SK-N-MC (cell line): ENCODE data around the gene PPP2R2C.

ENCODE experiments used
- EZH2 ChIP-seq: fragments of 200-600 bp; sonication (generic); IDR thresholded peaks from one replicate; pipeline ENCODE4 v1.6.1; 2017; ENCODE audit warnings: antibody characterized with exemption
- POLR2AphosphoS5 ChIP-seq: IDR thresholded peaks from 2 replicates; pipeline ENCODE4 v1.6.1; 2012; ENCODE audit warnings: mild to moderate bottlenecking, low read depth, low read length, borderline replicate concordance

GRCh38 chr4:6391852-6392188 is 80.6 kb downstream of the PPP2R2C start:
- TF ChIP-seq EZH2 (no peak), POLR2AphosphoS5 (no peak)
